NT2/D1 (cell line): ENCODE data around the gene MTTP.

Experiments
- SUZ12 ChIP-seq: IDR thresholded peaks from 2 replicates; pipeline ENCODE4 v1.6.1; 2011; ENCODE audit not compliant: insufficient read length, insufficient read depth; ENCODE audit errors: extremely low read depth
- YY1 ChIP-seq: IDR thresholded peaks from 2 replicates; pipeline ENCODE4 v1.6.1; 2011; ENCODE audit not compliant: insufficient read length, insufficient read depth
- ZNF274 ChIP-seq: IDR thresholded peaks from 2 replicates; pipeline ENCODE4 v1.6.1; 2011; ENCODE audit warnings: mild to moderate bottlenecking, low read depth, low read length

GRCh38 chr4:99606716-99607115 is 32.1 kb downstream of the MTTP start:
- TF ChIP-seq SUZ12 (no peak), YY1 (no peak), ZNF274 (no peak)
